Measurements from ENCODE around the gene CA12. TPM values are rescaled to one million over a fixed set of nuclear protein-coding genes. Genes with fewer than 3 reads are reported as not detected.

Gene CA12
- 4.9 and 5.8 TPM in 2 replicates for total RNA-seq (2021; fragmentation: NEBNext Ultra II Directional; extraction: Animal tissue kit (Norgen Biotek cat#: 25700))
- 4.7 and 4.9 TPM in 2 replicates for polyA plus RNA-seq (2011; rRNA removed)
- polyA plus RNA-seq (2011; cell fraction: cytosol; rRNA removed) = 4.5 TPM
- polyA plus RNA-seq (2011; cell fraction: nucleus; rRNA removed) = 12.7 TPM
- polyA plus RNA-seq (2012, experiment 1 of 2) = 3.7 to 4.7 TPM (median 4.6 TPM) in 4 replicates
- 1.3 TPM for polyA plus RNA-seq (2012, experiment 2 of 2)
- polyA plus RNA-seq (2013, experiment 1 of 2) = 3.8 TPM
- 4.6 TPM for polyA plus RNA-seq (2013, experiment 2 of 2)
- polyA minus RNA-seq (2011; rRNA and poly(A)+ RNA removed) = 4.5 and 5.8 TPM in 2 replicates
- 0.95 TPM for polyA minus RNA-seq (2011; cell fraction: cytosol; rRNA and poly(A)+ RNA removed)
- 5.2 TPM for polyA minus RNA-seq (2011; cell fraction: nucleus; rRNA and poly(A)+ RNA removed)
- long read RNA-seq, experiment 1, partial matches to known transcripts = 0 of 1 reads
- long read RNA-seq, experiment 1, other reads (novel, unspliced or antisense) = 1 of 1 reads
- long read RNA-seq, experiment 2, full-length matches to known transcripts = 1 of 5 reads
- long read RNA-seq, experiment 2, partial matches to known transcripts = 0 of 5 reads
- long read RNA-seq, experiment 2, other reads (novel, unspliced or antisense) = 4 of 5 reads

DNA sequence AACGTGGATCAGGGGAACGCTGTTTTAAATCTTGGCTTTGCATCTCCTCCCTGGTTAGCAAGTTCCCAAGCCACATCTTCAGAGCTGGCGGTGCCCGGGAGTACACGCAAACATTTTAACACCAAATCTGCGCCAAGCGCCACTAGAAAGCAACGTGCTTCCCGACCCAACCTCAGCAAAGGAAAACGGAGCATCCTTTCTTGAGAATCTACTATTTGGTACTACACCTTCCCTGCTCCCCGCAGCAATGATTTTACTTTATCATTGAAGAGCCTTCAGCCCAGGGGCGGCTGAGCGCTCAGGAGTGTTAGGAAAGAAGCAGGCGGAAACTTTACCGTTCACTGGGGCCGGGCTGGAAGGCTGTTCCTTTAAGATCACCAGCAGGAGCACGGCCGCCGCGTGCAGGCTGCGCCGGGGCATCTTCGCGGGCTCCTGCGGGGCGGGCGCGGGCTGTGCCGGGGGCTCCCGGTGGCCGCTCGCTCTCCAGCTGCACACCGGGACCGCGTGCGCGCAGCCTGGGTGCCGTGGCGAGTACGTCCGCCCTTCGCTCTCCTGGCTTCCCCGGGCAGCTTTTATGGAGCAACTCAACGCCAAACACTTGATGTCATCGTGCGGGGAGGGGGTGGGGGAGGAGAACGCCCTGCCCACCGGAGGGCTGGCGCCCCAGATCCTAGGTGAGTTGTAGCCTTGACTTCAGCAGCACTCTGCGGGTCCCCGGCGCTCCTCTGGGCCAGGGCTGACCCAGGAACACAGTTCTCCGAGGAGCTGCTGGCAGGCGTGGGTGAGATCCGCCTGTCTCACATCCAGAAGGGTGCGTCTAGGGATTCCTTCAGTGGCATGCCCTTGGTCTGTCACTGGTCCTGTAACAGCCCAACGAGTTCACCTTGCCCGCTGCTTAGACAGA, at the start of gene CA12:
Gene CA12, minus strand, starts transcription at position 546 of the 904 bp plus-strand sequence. Its CDS starts 126 bp downstream, at position 420.
- Histone ChIP-seq H2BK120ac (replicated peaks; ENCODE audit: low read depth, low read length) (no peak within 1 kb of the TSS), H4K8ac (ENCODE audit: extremely low read depth, insufficient read depth, low read length) (peak within 1 kb of the TSS; percentile 26; the same call in 1 of the 2 replicates), H3K36me3 (ENCODE audit: control insufficient read depth in 2 of 4, insufficient read depth in 4 of 4, low read length in 3 of 4) (no peaks in the 10 kb centered on the region), H2AK5ac (ENCODE audit: low read depth, low read length) (no peak within 1 kb of the TSS), H3K4me1 (replicated peaks in 1 of 4; ENCODE audit: control insufficient read depth in 3 of 4, insufficient read depth in 4 of 4, low read length in 3 of 4) (peaks cover 4 to 20% (median 5%) of the 10 kb centered on the region in 4 experiments; a peak in 6 of 7 replicates), H3K79me2 (ENCODE audit: control insufficient read depth in 1 of 2, insufficient read depth in 2 of 2, low read length in 2 of 2) (no peaks in the 10 kb centered on the region), H3K4ac (replicated peaks; ENCODE audit: insufficient read length, low read depth, low read length) (peak within 1 kb of the TSS; percentile 54), H4K91ac (replicated peaks; ENCODE audit: insufficient read length, low read length) (no peak within 1 kb of the TSS), H3K56ac (replicated peaks; ENCODE audit: insufficient read length, low read depth, low read length) (peak within 1 kb of the TSS; percentile 36), H3K27me3 (replicated peaks in 1 of 4; ENCODE audit: control insufficient read depth in 3 of 4, extremely low read depth in 1 of 4, insufficient read depth in 3 of 4, low read length in 3 of 4) (peaks cover 0 to 27% (median 18%) of the 10 kb centered on the region in 4 experiments; a peak in 6 of 7 replicates), H4K20me1 (replicated peaks in 1 of 2; ENCODE audit: control insufficient read depth in 1 of 2, insufficient read depth in 2 of 2, low read length in 2 of 2) (no peaks in the 10 kb centered on the region), H3K4me3 (ENCODE audit: extremely low read depth in 1 of 4, insufficient read depth in 2 of 4, low read depth in 3 of 4, low read length in 4 of 4) (peak within 1 kb of the TSS; percentile 29 to 70 (median 67)), H3K23me2 (ENCODE audit: low read depth, low read length) (peaks cover 10% of the 10 kb centered on the region; the same call in 1 of the 2 replicates), H3K9me3 (ENCODE audit: insufficient read depth in 2 of 2, low read depth in 1 of 2, low read length in 1 of 2) (no peaks in the 10 kb centered on the region), H3K18ac (ENCODE audit: extremely low read depth, low read length) (peak within 1 kb of the TSS; percentile 85), H3K23ac (ENCODE audit: insufficient read length) (no peak within 1 kb of the TSS), H2BK20ac (ENCODE audit: low read length) (no peak within 1 kb of the TSS), H2BK15ac (ENCODE audit: low read length) (peak within 1 kb of the TSS; percentile 6; the same call in 1 of the 2 replicates), H3K79me1 (ENCODE audit: low read depth, low read length) (no peaks in the 10 kb centered on the region), H2BK5ac (ENCODE audit: low read depth, low read length) (0 out of 2 replicates have a peak within 1 kb of the TSS, but pooled peaks have one; percentile 2), H3K9ac (replicated peaks in 1 of 4; ENCODE audit: extremely low read depth in 1 of 4, low read depth in 3 of 4, low read length in 3 of 4) (peak within 1 kb of the TSS in 3 of 4 experiments; percentile 16 to 28 (median 22); a peak in 4 of 7 replicates), H2BK12ac (ENCODE audit: low read depth, low read length) (peak within 1 kb of the TSS; percentile 80; the same call in 1 of the 2 replicates), H3K27ac (ENCODE audit: low read depth, low read length) (no peak within 1 kb of the TSS), H2AFZ (ENCODE audit: low read length) (peak within 1 kb of the TSS; percentile 89), H3K4me2 (ENCODE audit: insufficient read depth in 1 of 2, low read depth in 2 of 2, low read length in 2 of 2) (peak within 1 kb of the TSS; percentile 78 to 89), H4K5ac (ENCODE audit: insufficient read length, low read depth, low read length) (no peak within 1 kb of the TSS), H3K14ac (ENCODE audit: insufficient read length) (no peak within 1 kb of the TSS)
- no peak for FAIRE-seq
- DNase-seq (ENCODE audit: low read depth in 1 of 2, low spot score in 2 of 2) = peak; percentile 34 to 74
- POLR2A ChIA-PET (ENCODE audit: partially characterized antibody) = interaction anchor here (0.7 to 2.2 kb wide), 6 partner anchors 9 to 50 kb away, joined by 3 to 5 read pairs (median 4); no protein-coding TSS in a partner anchor
- CTCF ChIA-PET (ENCODE audit: partially characterized antibody) = interaction anchor here (0.6 to 2.1 kb wide), 2 partner anchors 11 to 31 kb away, joined by 4 to 5 read pairs; no protein-coding TSS in a partner anchor
- 4% methylated on average over 53 of the region's 58 CpGs; no CpG with 5 or more reads in 1 of the 2 experiments for WGBS, 2 experiments (ENCODE audit: extremely low coverage in 1 of 2, insufficient coverage in 1 of 2, insufficient read length in 1 of 2, insufficient replicate concordance in 2 of 2, low coverage in 1 of 2, low lambda C conversion rate in 2 of 2, missing lambda C conversion rate in 1 of 2)
- TF ChIP-seq POLR2A (IDR thresholded peaks at IDR 0.05; ENCODE audit: control extremely low read depth in 1 of 2, low read depth in 2 of 2, low read length in 2 of 2) = no peak
- no peak for TF ChIP-seq BACH1 (IDR thresholded peaks at IDR 0.05; ENCODE audit: low read length)
- TF ChIP-seq, protein P1, sequence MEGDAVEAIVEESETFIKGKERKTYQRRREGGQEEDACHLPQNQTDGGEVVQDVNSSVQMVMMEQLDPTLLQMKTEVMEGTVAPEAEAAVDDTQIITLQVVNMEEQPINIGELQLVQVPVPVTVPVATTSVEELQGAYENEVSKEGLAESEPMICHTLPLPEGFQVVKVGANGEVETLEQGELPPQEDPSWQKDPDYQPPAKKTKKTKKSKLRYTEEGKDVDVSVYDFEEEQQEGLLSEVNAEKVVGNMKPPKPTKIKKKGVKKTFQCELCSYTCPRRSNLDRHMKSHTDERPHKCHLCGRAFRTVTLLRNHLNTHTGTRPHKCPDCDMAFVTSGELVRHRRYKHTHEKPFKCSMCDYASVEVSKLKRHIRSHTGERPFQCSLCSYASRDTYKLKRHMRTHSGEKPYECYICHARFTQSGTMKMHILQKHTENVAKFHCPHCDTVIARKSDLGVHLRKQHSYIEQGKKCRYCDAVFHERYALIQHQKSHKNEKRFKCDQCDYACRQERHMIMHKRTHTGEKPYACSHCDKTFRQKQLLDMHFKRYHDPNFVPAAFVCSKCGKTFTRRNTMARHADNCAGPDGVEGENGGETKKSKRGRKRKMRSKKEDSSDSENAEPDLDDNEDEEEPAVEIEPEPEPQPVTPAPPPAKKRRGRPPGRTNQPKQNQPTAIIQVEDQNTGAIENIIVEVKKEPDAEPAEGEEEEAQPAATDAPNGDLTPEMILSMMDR (IDR thresholded peaks at IDR 0.05; ENCODE audit: control extremely low read depth in 1 of 3, insufficient read depth in 1 of 3, low read depth in 1 of 3, low read length in 3 of 3) = no peak
- no peak; a peak in 1 of 4 replicates for TF ChIP-seq SIN3A (conservative IDR thresholded peaks at IDR 0.05 in 1 of 2, IDR thresholded peaks at IDR 0.05 in 1 of 2; ENCODE audit: low read depth in 1 of 2, low read length in 2 of 2)
- no peak for TF ChIP-seq POU5F1 (IDR thresholded peaks at IDR 0.05; ENCODE audit: low read depth, low read length)
